Lung (tissue), 12 donors: ENCODE data around the gene SEMA5A. TPM values are rescaled to one million over a fixed set of nuclear protein-coding genes. Genes with fewer than 3 reads are reported as not detected.

ENCODE experiments used
- ATAC-seq: fragments of 200-7000 bp; cut with Tn5 transposase; one replicate; pipeline ENCODE4 v1.9.1; 2020; ENCODE audit warnings: moderate number of reproducible peaks; ENCODE audit not compliant: insufficient read depth, low FRiP score
- DNase-seq, 3 donors: peaks; one replicate each; pipeline ENCODE4 v3.0.0-alpha.2; 2013 to 2017
- H3K27ac ChIP-seq, 2 donors: one replicate each; pipeline ENCODE4 v1.5.1; 2013; ENCODE audit warnings: mild to moderate bottlenecking in 2 of 2, moderate library complexity in 2 of 2, control low read depth in 1 of 2, inconsistent platforms in 1 of 2, low read depth in 1 of 2, low read length in 1 of 2
- H3K27me3 ChIP-seq, 3 donors: one replicate each; pipeline ENCODE4 v1.5.1; 2013; ENCODE audit warnings: low read length in 2 of 3; ENCODE audit not compliant: control insufficient read depth in 3 of 3, insufficient read depth in 3 of 3
- H3K36me3 ChIP-seq, 4 donors: one replicate each; pipeline ENCODE4 v1.5.1; 2013; ENCODE audit warnings: low read length in 4 of 4, mild to moderate bottlenecking in 1 of 4, moderate library complexity in 1 of 4; ENCODE audit not compliant: control insufficient read depth in 4 of 4, insufficient read depth in 4 of 4
- H3K4me1 ChIP-seq, 5 donors: one replicate each; pipeline ENCODE4 v1.5.1; 2013; ENCODE audit warnings: low read length in 5 of 5, mild to moderate bottlenecking in 2 of 5, moderate library complexity in 1 of 5; ENCODE audit not compliant: control insufficient read depth in 5 of 5, insufficient read depth in 5 of 5
- H3K4me3 ChIP-seq: one replicate; pipeline ENCODE4 v1.5.1; 2013; ENCODE audit warnings: mild to moderate bottlenecking, control low read depth, moderate library complexity
- H3K9ac ChIP-seq, 2 donors: one replicate each; pipeline ENCODE4 v1.5.1; 2013; ENCODE audit warnings: low read length in 2 of 2, control low read depth in 1 of 2; ENCODE audit not compliant: insufficient read depth in 1 of 2
- H3K9me3 ChIP-seq, 4 donors: one replicate each; pipeline ENCODE4 v1.5.1; 2013; ENCODE audit warnings: low read length in 3 of 4, mild to moderate bottlenecking in 1 of 4, moderate library complexity in 1 of 4; ENCODE audit not compliant: control insufficient read depth in 4 of 4, insufficient read depth in 3 of 4
- CTCF ChIP-seq: IDR thresholded peaks from 2 replicates; pipeline ENCODE4 v1.5.1; 2012; ENCODE audit warnings: mild to moderate bottlenecking; ENCODE audit errors: control extremely low read depth, extremely low read depth
- WGBS, 2 donors: extraction: QIAGEN DNeasy Blood & Tissue Kit; methylation state at CpG; one replicate each; pipeline ENCODE4 v1.1.7; 2013; 5-methylcytosine and 5-hydroxymethylcytosine counted together
- polyA plus RNA-seq, 2 donors: library from polyadenylated mRNA; stranded (reverse); fragments of 200-250 nt; gene quantifications; one replicate each; pipeline ENCODE4 v1.2.1, GENCODE V29; 2013
- total RNA-seq, 2 donors: library from RNA; depleted of rRNA in 1 of 2; stranded (reverse); fragments of >200 nt in 1 of 2; gene quantifications; one replicate each; pipeline ENCODE4 v1.2.1, GENCODE V29; 2014 to 2021
- donor health status: control.
- donor health status: control.
- donor health status: Bipolar disorder and iron deficiency.
- donor health status: healthy.
- donor health status: DM: yes; HTN: yes; CAD: no.

The SEMA5A gene
- total and polyA plus RNA-seq, 4 donors: 3.1 to 44.9 (median 13.7) TPM

- DNase-seq: no peak
- Histone ChIP-seq H3K4me1 (peaks cover 0 to 12% (median 0%) of the 10 kb centered on the region in 5 donors), H3K9ac (no peak overlapping the region), H3K27me3 (no peaks in the 10 kb centered on the region), H3K27ac (no peak overlapping the region), H3K9me3 (peaks cover 0 to 2% (median 0%) of the 10 kb centered on the region in 4 donors), H3K4me3 (no peak overlapping the region), H3K36me3 (no peaks in the 10 kb centered on the region)
- WGBS, 2 donors: 81% methylated on average over 6 of the region's 6 CpGs
- TF ChIP-seq CTCF: no peak
- ATAC-seq: no peak
These were observed 151.7 kb downstream of the SEMA5A start for GRCh38 chr5:9394221-9394620.

- DNase-seq: no peak
- H3K4me1 ChIP-seq: peaks cover 0 to 5% (median 0%) of the 10 kb centered on the region in 5 donors
- H3K4me3 ChIP-seq: no peak overlapping the region
- H3K27me3 ChIP-seq: no peaks in the 10 kb centered on the region
- peaks cover 0 to 2% (median 0%) of the 10 kb centered on the region in 4 donors for H3K9me3 ChIP-seq
- 84 to 90% methylated on average over 1 of the region's 1 CpG for WGBS, 2 donors
- H3K9ac ChIP-seq: no peak overlapping the region
- no peak for ATAC-seq
- no peaks in the 10 kb centered on the region for H3K36me3 ChIP-seq
- TF ChIP-seq CTCF: no peak
- peak overlapping the region in 1 of 2 donors; percentile 77 for H3K27ac ChIP-seq
These were observed 153.2 kb downstream of the SEMA5A start for GRCh38 chr5:9392625-9393024.

GRCh38 chr5:9391080-9391479, 154.8 kb downstream of the SEMA5A start:
- Histone ChIP-seq H3K4me1 (peaks cover 0 to 5% (median 0%) of the 10 kb centered on the region in 5 donors), H3K4me3 (no peak overlapping the region), H3K9ac (no peak overlapping the region), H3K27ac (no peak overlapping the region), H3K36me3 (no peaks in the 10 kb centered on the region), H3K9me3 (peaks cover 0 to 2% (median 0%) of the 10 kb centered on the region in 4 donors), H3K27me3 (no peaks in the 10 kb centered on the region)
- no peak for TF ChIP-seq CTCF
- DNase-seq (no peak), ATAC-seq (no peak)
- 93 to 96% methylated on average over 4 of the region's 4 CpGs for WGBS, 2 donors

GRCh38 chr5:9390113-9390512, 155.8 kb downstream of the SEMA5A start:
- TF ChIP-seq CTCF: no peak
- Histone ChIP-seq H3K27me3 (no peaks in the 10 kb centered on the region), H3K9me3 (peaks cover 0 to 2% (median 0%) of the 10 kb centered on the region in 4 donors), H3K27ac (no peak overlapping the region), H3K9ac (no peak overlapping the region), H3K4me1 (peaks cover 0 to 5% (median 0%) of the 10 kb centered on the region in 5 donors), H3K4me3 (no peak overlapping the region), H3K36me3 (no peaks in the 10 kb centered on the region)
- 66 to 84% methylated on average over 1 of the region's 1 CpG for WGBS, 2 donors
- DNase-seq: no peak
- ATAC-seq: no peak
